ENCODE data around the gene CCDC88C.

GRCh38 chr14:91389150-91389549 is 28.5 kb downstream of the CCDC88C start:
- TF ChIP-seq POLR2A (IDR thresholded peaks at IDR 0.05; ENCODE audit: low read length) = no peak
- no peak for TF ChIP-seq GATA1 (IDR thresholded peaks at IDR 0.05; ENCODE audit: low read depth, low read length)
